Measurements from ENCODE around the gene CDH13. TPM values are rescaled to one million over a fixed set of nuclear protein-coding genes. Genes with fewer than 3 reads are reported as not detected.

The CDH13 gene
- total RNA-seq, 3 donors from 2014 or later, result 4.9 to 11.2 (median 9.8) TPM

- TF ChIP-seq CTCF (IDR thresholded peaks at IDR 0.05), result no peak
- ATAC-seq (no peak), DNase-seq (no peak)
- no peaks in the 10 kb centered on the region for H3K36me3 ChIP-seq (ENCODE audit: low read depth)
- intact Hi-C loops (cut with DNase I, micrococcal nuclease), result no loop called here
- H3K4me1 ChIP-seq (ENCODE audit: low read depth), result no peaks in the 10 kb centered on the region
- no peak overlapping the region for H3K4me3 ChIP-seq
- peaks cover 5% of the 10 kb centered on the region for H3K9me3 ChIP-seq
These were observed 194.1 kb downstream of the CDH13 start for GRCh38 chr16:82820855-82821254.

DNA sequence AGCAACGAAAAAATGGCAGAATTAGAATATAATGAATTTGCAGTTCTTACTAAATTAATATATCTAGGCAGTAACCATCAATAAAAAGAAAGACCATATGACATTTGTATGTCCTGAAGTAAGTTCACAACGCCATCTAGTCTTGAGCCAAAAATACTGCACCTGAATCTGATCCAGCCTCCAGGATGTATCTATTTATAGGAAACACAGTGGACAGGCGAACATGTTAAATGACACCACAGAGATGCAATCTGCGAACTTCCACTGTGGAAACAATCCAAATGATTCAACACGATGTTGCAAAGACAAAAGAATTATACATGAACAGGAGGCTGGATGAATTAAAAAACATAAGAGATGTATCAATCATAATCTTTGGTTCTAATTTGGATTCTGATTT lies 197.6 kb downstream of the CDH13 start:
- Histone ChIP-seq H3K4me1 (ENCODE audit: low read depth) (no peaks in the 10 kb centered on the region), H3K36me3 (ENCODE audit: low read depth) (no peaks in the 10 kb centered on the region), H3K9me3 (peaks cover 5% of the 10 kb centered on the region), H3K4me3 (no peak overlapping the region)
- DNase-seq (no peak), ATAC-seq (no peak)
- intact Hi-C loops (cut with DNase I, micrococcal nuclease), result no loop called here
- no peak for TF ChIP-seq CTCF (IDR thresholded peaks at IDR 0.05)

- no peaks in the 10 kb centered on the region for H3K4me1 ChIP-seq (ENCODE audit: low read depth)
- H3K36me3 ChIP-seq (ENCODE audit: low read depth), result no peaks in the 10 kb centered on the region
- intact Hi-C loops (cut with DNase I, micrococcal nuclease), result no loop called here
- H3K4me3 ChIP-seq, result no peak overlapping the region
- no peak for DNase-seq
- H3K9me3 ChIP-seq, result peaks cover 2% of the 10 kb centered on the region
- TF ChIP-seq CTCF (IDR thresholded peaks at IDR 0.05), result no peak
- ATAC-seq, result no peak
These were observed 202.5 kb downstream of the CDH13 start for GRCh38 chr16:82829301-82829700.

DNA sequence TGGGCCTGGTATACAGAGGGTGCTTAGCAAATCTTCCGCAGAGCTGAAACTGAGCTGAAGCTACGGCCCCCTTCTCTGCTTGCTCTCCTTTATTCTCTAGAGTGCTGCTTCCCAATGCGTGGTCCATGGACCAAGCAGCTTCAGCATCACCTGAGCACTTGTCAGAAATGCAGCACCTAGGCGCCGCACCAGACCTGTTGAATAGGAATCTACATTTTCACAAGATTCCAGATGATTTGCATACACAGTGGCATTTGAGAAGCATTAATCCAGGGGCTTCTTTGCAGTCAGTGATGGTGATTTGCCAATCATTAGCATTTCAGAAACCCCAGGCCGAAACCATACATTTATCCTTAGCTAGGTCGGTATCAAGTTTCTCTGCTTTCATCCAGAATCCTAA lies 204.2 kb downstream of the CDH13 start:
- Histone ChIP-seq H3K9me3 (no peaks in the 10 kb centered on the region), H3K36me3 (ENCODE audit: low read depth) (no peaks in the 10 kb centered on the region), H3K4me3 (no peak overlapping the region), H3K4me1 (ENCODE audit: low read depth) (no peaks in the 10 kb centered on the region)
- no peak for ATAC-seq
- intact Hi-C loops (cut with DNase I, micrococcal nuclease), result no loop called here
- no peak for TF ChIP-seq CTCF (IDR thresholded peaks at IDR 0.05)
- no peak for DNase-seq

GRCh38 chr16:82832821-82833220 lies 206.1 kb downstream of the CDH13 start:
- Histone ChIP-seq H3K4me1 (ENCODE audit: low read depth) (no peaks in the 10 kb centered on the region), H3K36me3 (ENCODE audit: low read depth) (no peaks in the 10 kb centered on the region), H3K4me3 (no peak overlapping the region), H3K9me3 (no peaks in the 10 kb centered on the region)
- TF ChIP-seq CTCF (IDR thresholded peaks at IDR 0.05), result no peak
- intact Hi-C loops (cut with DNase I, micrococcal nuclease), result no loop called here
- ATAC-seq (no peak), DNase-seq (no peak)

GRCh38 chr16:82833378-82833993 lies 206.7 kb downstream of the CDH13 start:
- H3K9me3 ChIP-seq, result no peaks in the 10 kb centered on the region
- intact Hi-C loops (cut with DNase I, micrococcal nuclease), result no loop called here
- no peak for TF ChIP-seq CTCF (IDR thresholded peaks at IDR 0.05)
- DNase-seq, result no peak
- H3K4me3 ChIP-seq, result no peak overlapping the region
- no peaks in the 10 kb centered on the region for H3K4me1 ChIP-seq (ENCODE audit: low read depth)
- ATAC-seq, result no peak
- no peaks in the 10 kb centered on the region for H3K36me3 ChIP-seq (ENCODE audit: low read depth)

Measured in mucosa of descending colon (tissue), 3 donors.